ENCODE results near the gene RNF144A. TPM values are rescaled to one million over a fixed set of nuclear protein-coding genes. Genes with fewer than 3 reads are reported as not detected.

The RNF144A gene
- total RNA-seq, 3 donors from 2014 or later (not counting 1 experiment from before 2014, with no cell fraction given): 17.3 to 36.7 (median 19.0) TPM

DNA sequence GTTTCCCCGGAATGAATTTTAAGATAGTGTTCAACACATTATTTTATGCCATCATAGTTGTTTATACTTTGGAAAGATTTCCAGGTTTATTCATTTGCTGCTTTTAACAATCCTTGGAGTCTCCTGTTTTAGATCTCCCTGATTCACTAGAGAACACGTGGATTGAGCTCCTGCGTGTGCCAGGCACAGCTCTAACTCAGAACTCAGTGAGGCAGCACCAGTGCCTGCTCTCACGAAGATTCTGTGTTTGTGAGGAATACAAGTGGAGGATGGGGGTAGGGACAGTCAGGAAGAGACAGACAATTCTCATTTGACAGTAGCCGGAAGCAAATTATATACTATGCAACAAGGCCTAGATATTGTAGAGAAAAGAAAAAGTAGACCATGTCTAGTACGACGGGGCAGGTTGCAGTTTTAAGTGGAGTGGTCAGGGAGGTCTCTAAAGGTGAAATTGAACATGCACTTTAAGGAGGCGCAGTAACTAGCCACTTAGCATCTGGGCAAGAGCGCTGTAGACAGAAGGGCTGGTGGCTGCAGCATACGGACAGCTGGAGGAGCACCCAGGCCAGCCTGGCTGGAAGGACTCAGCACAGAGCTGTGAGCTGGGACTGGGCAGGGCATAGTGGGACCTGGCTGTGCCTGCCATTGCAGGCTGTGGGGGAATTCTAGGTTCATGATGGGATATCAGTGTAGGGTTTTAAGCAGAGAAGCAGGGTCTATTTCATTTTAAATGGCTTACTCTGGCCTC lies 24.3 kb downstream of the RNF144A start:
- Histone ChIP-seq H3K36me3 (ENCODE audit: control insufficient read depth, insufficient read depth, low read length) (peaks cover 17% of the 10 kb centered on the region), H3K27me3 (ENCODE audit: control insufficient read depth, insufficient read depth, low read length) (no peaks in the 10 kb centered on the region), H3K27ac (ENCODE audit: low read length) (no peak overlapping the region), H3K9me3 (ENCODE audit: control insufficient read depth, insufficient read depth, low read length) (no peaks in the 10 kb centered on the region), H3K4me1 (ENCODE audit: control insufficient read depth, insufficient read depth, low read length) (peaks cover 16% of the 10 kb centered on the region), H3K4me3 (ENCODE audit: low read length) (no peak overlapping the region)
- no peaks in the 10 kb centered on the region for H3K27me3 Mint-ChIP-seq (ENCODE audit: low read depth in 2 of 2)
- peaks cover 52 to 58% of the 10 kb centered on the region in 2 donors for H3K4me1 Mint-ChIP-seq
- H3K36me3 Mint-ChIP-seq: peaks cover 14% of the 10 kb centered on the region
- no peaks in the 10 kb centered on the region for H3K9me3 Mint-ChIP-seq
- TF ChIP-seq, protein P1, sequence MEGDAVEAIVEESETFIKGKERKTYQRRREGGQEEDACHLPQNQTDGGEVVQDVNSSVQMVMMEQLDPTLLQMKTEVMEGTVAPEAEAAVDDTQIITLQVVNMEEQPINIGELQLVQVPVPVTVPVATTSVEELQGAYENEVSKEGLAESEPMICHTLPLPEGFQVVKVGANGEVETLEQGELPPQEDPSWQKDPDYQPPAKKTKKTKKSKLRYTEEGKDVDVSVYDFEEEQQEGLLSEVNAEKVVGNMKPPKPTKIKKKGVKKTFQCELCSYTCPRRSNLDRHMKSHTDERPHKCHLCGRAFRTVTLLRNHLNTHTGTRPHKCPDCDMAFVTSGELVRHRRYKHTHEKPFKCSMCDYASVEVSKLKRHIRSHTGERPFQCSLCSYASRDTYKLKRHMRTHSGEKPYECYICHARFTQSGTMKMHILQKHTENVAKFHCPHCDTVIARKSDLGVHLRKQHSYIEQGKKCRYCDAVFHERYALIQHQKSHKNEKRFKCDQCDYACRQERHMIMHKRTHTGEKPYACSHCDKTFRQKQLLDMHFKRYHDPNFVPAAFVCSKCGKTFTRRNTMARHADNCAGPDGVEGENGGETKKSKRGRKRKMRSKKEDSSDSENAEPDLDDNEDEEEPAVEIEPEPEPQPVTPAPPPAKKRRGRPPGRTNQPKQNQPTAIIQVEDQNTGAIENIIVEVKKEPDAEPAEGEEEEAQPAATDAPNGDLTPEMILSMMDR (IDR thresholded peaks at IDR 0.05): no peak
- intact Hi-C loops (cut with micrococcal nuclease): no loop called here
- whole genome bisulfite sequencing (ENCODE audit: insufficient coverage): 98% methylated on average over 9 of the region's 10 CpGs
- DNase-seq (no peak), ATAC-seq (no peak)
- peak overlapping the region in 1 of 2 donors; percentile 44 for H3K27ac Mint-ChIP-seq
- no peak overlapping the region for H3K4me3 Mint-ChIP-seq

DNA sequence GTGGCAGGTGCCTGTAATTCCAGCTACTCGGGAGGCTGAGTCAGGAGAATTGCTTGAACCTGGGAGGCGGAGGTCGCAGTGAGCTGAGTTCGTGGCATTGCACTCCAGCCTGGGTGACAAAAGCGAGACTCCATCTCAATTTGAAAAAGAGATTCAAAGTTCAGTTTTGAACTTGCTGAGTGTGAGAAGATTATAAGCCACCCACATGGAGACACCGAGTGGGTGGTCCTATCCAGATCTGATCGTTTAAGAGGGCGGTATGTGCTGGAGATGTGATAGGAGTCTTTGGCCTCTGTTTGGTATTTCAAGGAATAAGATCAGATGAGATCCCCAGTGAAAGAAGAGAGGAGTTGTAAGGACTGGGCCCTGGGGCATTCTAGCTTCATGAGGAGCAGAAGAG lies 25.6 kb downstream of the RNF144A start:
- Histone ChIP-seq H3K27ac (ENCODE audit: low read length) (no peak overlapping the region), H3K36me3 (ENCODE audit: control insufficient read depth, insufficient read depth, low read length) (peaks cover 17% of the 10 kb centered on the region), H3K9me3 (ENCODE audit: control insufficient read depth, insufficient read depth, low read length) (no peaks in the 10 kb centered on the region), H3K4me3 (ENCODE audit: low read length) (no peak overlapping the region), H3K4me1 (ENCODE audit: control insufficient read depth, insufficient read depth, low read length) (peaks cover 10% of the 10 kb centered on the region), H3K27me3 (ENCODE audit: control insufficient read depth, insufficient read depth, low read length) (no peaks in the 10 kb centered on the region)
- Mint-ChIP-seq H3K27ac (peak overlapping the region in 1 of 2 donors; percentile 4), H3K4me3 (no peak overlapping the region), H3K4me1 (peaks cover 47 to 54% of the 10 kb centered on the region in 2 donors), H3K9me3 (no peaks in the 10 kb centered on the region), H3K27me3 (ENCODE audit: low read depth in 2 of 2) (no peaks in the 10 kb centered on the region), H3K36me3 (peaks cover 14% of the 10 kb centered on the region)
- intact Hi-C loops (cut with micrococcal nuclease): no loop called here
- no peak for DNase-seq
- TF ChIP-seq, protein P1 (IDR thresholded peaks at IDR 0.05): no peak
- no peak for ATAC-seq
- 88% methylated on average over 8 of the region's 8 CpGs for WGBS (ENCODE audit: insufficient coverage)

DNA sequence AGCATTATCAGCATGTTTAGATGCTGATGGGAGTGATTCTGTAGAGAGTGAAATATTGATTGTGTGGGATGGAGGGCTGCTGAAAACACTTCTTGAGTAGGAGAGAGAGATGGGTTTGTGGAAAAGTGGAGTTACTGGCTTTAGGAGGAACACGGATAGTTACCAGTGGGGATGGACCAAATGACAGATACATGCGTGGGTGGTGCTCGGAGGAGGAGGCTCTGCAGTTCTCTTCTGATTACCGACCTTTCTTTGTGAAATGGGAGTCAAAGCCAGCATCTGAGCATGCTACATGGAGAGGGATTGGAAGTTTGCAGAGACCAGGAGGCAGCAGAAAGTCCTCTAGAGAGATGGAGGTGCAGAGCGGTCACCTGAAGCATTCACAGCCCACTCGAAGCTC lies 26.3 kb downstream of the RNF144A start:
- WGBS (ENCODE audit: insufficient coverage): 95% methylated on average over 6 of the region's 6 CpGs
- TF ChIP-seq, protein P1 (IDR thresholded peaks at IDR 0.05): no peak
- no peak for DNase-seq
- intact Hi-C loops (cut with micrococcal nuclease): no loop called here
- Histone ChIP-seq H3K4me3 (ENCODE audit: low read length) (no peak overlapping the region), H3K9me3 (ENCODE audit: control insufficient read depth, insufficient read depth, low read length) (no peaks in the 10 kb centered on the region), H3K36me3 (ENCODE audit: control insufficient read depth, insufficient read depth, low read length) (peaks cover 17% of the 10 kb centered on the region), H3K4me1 (ENCODE audit: control insufficient read depth, insufficient read depth, low read length) (peaks cover 10% of the 10 kb centered on the region), H3K27ac (ENCODE audit: low read length) (no peak overlapping the region), H3K27me3 (ENCODE audit: control insufficient read depth, insufficient read depth, low read length) (no peaks in the 10 kb centered on the region)
- peaks cover 14% of the 10 kb centered on the region for H3K36me3 Mint-ChIP-seq
- H3K9me3 Mint-ChIP-seq: no peaks in the 10 kb centered on the region
- no peak for ATAC-seq
- no peaks in the 10 kb centered on the region for H3K27me3 Mint-ChIP-seq (ENCODE audit: low read depth in 2 of 2)
- H3K4me3 Mint-ChIP-seq: no peak overlapping the region
- peaks cover 45 to 58% of the 10 kb centered on the region in 2 donors for H3K4me1 Mint-ChIP-seq
- H3K27ac Mint-ChIP-seq: peak overlapping the region in 1 of 2 donors; percentile 4

Data from natural killer cell (primary cell).